WTC11 (cell line): ENCODE results near the gene NCKAP5.

ENCODE experiments used
- ARID4B ChIP-seq: sonication (generic); formaldehyde crosslinking; IDR thresholded peaks from 2 replicates; pipeline ENCODE4 v1.8.0; 2023; ENCODE audit warnings: missing genetic modification reagents, mild to moderate bottlenecking, borderline replicate concordance
- ATF3 ChIP-seq: sonication (generic); formaldehyde crosslinking; conservative IDR thresholded peaks from 2 replicates; pipeline ENCODE4 v1.8.1; 2022; ENCODE audit warnings: mild to moderate bottlenecking, missing genetic modification reagents
- ETV6 ChIP-seq: sonication (generic); formaldehyde crosslinking; IDR thresholded peaks from 2 replicates; pipeline ENCODE4 v1.8.1; 2022; ENCODE audit warnings: mild to moderate bottlenecking, missing genetic modification reagents
- HMGXB4 ChIP-seq: sonication (generic); formaldehyde crosslinking; IDR thresholded peaks from 2 replicates; pipeline ENCODE4 v1.8.1; 2023; ENCODE audit warnings: mild to moderate bottlenecking, moderate library complexity, missing genetic modification reagents
- JUN ChIP-seq: sonication (generic); formaldehyde crosslinking; IDR thresholded peaks from 2 replicates; pipeline ENCODE4 v1.8.0; 2023; ENCODE audit warnings: mild to moderate bottlenecking, missing genetic modification reagents
- MLX ChIP-seq: sonication (generic); formaldehyde crosslinking; IDR thresholded peaks from 2 replicates; pipeline ENCODE4 v1.8.1; 2023; ENCODE audit warnings: mild to moderate bottlenecking, missing genetic modification reagents, moderate library complexity
- NR2C2 ChIP-seq: sonication (generic); formaldehyde crosslinking; IDR thresholded peaks from 2 replicates; pipeline ENCODE4 v1.8.0; 2022; ENCODE audit warnings: mild to moderate bottlenecking, missing genetic modification reagents
- SP1 ChIP-seq: sonication (generic); formaldehyde crosslinking; conservative IDR thresholded peaks from 2 replicates; pipeline ENCODE4 v1.8.1; 2022; ENCODE audit warnings: missing genetic modification reagents
- USF1 ChIP-seq: sonication (generic); formaldehyde crosslinking; IDR thresholded peaks from 2 replicates; pipeline ENCODE4 v1.8.0; 2022; ENCODE audit warnings: mild to moderate bottlenecking, missing genetic modification reagents
- TF ChIP-seq, protein P1 (sequence below): sonication (generic); formaldehyde crosslinking; IDR thresholded peaks from 2 replicates; pipeline ENCODE4 v1.8.0; 2023; ENCODE audit warnings: mild to moderate bottlenecking, missing genetic modification reagents
- TF ChIP-seq, protein P2 (sequence below): fragments of 200-600 bp; IDR thresholded peaks from 2 replicates; pipeline ENCODE4 v1.8.0; 2022; ENCODE audit warnings: antibody characterized with exemption
- TF ChIP-seq, protein P3 (sequence below): sonication (generic); formaldehyde crosslinking; IDR thresholded peaks from 2 replicates; pipeline ENCODE4 v1.8.1; 2022; ENCODE audit warnings: mild to moderate bottlenecking, moderate library complexity, missing genetic modification reagents
- TF ChIP-seq, protein P4 (sequence below): sonication (generic); formaldehyde crosslinking; IDR thresholded peaks from 2 replicates; pipeline ENCODE4 v1.8.1; 2022; ENCODE audit warnings: missing genetic modification reagents, borderline replicate concordance

DNA sequence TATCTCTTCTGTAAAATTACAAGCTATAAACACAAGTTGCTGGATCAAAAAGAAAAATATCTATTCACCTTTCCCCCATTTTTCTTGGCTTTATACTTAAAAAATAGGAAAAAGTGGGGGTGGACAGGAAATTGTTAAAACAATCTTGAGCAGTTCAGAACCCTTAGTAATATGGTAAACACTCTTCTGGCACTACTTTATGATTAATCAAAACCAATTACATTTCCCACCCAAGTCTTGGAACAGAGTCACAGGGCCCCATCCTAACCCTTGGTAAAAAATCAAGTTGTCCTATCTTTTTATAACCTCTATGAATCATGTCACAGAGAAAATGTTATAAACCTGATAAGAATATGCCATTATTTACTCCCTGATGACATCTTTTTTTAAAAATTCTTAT is 570.0 kb downstream of the NCKAP5 start:
- no peak for TF ChIP-seq USF1
- TF ChIP-seq, protein P1, sequence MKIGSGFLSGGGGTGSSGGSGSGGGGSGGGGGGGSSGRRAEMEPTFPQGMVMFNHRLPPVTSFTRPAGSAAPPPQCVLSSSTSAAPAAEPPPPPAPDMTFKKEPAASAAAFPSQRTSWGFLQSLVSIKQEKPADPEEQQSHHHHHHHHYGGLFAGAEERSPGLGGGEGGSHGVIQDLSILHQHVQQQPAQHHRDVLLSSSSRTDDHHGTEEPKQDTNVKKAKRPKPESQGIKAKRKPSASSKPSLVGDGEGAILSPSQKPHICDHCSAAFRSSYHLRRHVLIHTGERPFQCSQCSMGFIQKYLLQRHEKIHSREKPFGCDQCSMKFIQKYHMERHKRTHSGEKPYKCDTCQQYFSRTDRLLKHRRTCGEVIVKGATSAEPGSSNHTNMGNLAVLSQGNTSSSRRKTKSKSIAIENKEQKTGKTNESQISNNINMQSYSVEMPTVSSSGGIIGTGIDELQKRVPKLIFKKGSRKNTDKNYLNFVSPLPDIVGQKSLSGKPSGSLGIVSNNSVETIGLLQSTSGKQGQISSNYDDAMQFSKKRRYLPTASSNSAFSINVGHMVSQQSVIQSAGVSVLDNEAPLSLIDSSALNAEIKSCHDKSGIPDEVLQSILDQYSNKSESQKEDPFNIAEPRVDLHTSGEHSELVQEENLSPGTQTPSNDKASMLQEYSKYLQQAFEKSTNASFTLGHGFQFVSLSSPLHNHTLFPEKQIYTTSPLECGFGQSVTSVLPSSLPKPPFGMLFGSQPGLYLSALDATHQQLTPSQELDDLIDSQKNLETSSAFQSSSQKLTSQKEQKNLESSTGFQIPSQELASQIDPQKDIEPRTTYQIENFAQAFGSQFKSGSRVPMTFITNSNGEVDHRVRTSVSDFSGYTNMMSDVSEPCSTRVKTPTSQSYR (CRISPR knock-in tag): no peak
- no peak for TF ChIP-seq SP1 (CRISPR knock-in tag)
- no peak for TF ChIP-seq JUN (CRISPR knock-in tag)
- TF ChIP-seq, protein P2, sequence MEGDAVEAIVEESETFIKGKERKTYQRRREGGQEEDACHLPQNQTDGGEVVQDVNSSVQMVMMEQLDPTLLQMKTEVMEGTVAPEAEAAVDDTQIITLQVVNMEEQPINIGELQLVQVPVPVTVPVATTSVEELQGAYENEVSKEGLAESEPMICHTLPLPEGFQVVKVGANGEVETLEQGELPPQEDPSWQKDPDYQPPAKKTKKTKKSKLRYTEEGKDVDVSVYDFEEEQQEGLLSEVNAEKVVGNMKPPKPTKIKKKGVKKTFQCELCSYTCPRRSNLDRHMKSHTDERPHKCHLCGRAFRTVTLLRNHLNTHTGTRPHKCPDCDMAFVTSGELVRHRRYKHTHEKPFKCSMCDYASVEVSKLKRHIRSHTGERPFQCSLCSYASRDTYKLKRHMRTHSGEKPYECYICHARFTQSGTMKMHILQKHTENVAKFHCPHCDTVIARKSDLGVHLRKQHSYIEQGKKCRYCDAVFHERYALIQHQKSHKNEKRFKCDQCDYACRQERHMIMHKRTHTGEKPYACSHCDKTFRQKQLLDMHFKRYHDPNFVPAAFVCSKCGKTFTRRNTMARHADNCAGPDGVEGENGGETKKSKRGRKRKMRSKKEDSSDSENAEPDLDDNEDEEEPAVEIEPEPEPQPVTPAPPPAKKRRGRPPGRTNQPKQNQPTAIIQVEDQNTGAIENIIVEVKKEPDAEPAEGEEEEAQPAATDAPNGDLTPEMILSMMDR: no peak
- no peak for TF ChIP-seq MLX (CRISPR knock-in tag)
- TF ChIP-seq ATF3 (CRISPR knock-in tag): no peak
- TF ChIP-seq, protein P3, sequence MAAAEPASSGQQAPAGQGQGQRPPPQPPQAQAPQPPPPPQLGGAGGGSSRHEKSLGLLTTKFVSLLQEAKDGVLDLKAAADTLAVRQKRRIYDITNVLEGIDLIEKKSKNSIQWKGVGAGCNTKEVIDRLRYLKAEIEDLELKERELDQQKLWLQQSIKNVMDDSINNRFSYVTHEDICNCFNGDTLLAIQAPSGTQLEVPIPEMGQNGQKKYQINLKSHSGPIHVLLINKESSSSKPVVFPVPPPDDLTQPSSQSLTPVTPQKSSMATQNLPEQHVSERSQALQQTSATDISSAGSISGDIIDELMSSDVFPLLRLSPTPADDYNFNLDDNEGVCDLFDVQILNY (CRISPR knock-in tag): no peak
- no peak for TF ChIP-seq ARID4B
- no peak for TF ChIP-seq NR2C2 (CRISPR knock-in tag)
- TF ChIP-seq, protein P4, sequence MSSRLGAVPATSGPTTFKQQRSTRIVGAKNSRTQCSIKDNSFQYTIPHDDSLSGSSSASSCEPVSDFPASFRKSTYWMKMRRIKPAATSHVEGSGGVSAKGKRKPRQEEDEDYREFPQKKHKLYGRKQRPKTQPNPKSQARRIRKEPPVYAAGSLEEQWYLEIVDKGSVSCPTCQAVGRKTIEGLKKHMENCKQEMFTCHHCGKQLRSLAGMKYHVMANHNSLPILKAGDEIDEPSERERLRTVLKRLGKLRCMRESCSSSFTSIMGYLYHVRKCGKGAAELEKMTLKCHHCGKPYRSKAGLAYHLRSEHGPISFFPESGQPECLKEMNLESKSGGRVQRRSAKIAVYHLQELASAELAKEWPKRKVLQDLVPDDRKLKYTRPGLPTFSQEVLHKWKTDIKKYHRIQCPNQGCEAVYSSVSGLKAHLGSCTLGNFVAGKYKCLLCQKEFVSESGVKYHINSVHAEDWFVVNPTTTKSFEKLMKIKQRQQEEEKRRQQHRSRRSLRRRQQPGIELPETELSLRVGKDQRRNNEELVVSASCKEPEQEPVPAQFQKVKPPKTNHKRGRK: no peak
- no peak for TF ChIP-seq ETV6 (CRISPR knock-in tag)
- no peak for TF ChIP-seq HMGXB4 (CRISPR knock-in tag)
